GM18907 (cell line): ENCODE measurements around the gene TPCN1.

Source experiments
- ATAC-seq: cut with Tn5 transposase; IDR thresholded peaks from one replicate; pipeline ENCODE4 v1.9.1; 2021; ENCODE audit warnings: mild to moderate bottlenecking, moderate library complexity; ENCODE audit not compliant: unreplicated experiment

The TPCN1 gene

DNA sequence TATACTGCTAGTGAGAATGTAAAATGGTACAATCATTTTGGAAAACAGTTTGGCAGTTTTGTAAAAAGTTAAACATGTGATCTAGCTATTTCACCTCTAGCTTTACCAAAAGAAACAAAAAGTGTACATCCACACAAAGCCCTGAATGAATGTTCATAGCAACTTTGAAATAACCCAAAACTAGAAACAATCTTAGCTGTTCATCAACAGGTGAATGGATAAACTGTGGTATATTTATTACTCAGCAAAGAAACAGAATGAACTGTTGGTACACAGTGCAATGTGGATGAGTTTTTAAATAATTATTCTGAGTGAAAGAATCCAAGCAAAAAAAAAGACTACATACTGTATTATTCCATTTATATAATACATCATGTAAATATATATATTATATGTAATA is 36.3 kb downstream of the TPCN1 start:
- no peak for ATAC-seq

DNA sequence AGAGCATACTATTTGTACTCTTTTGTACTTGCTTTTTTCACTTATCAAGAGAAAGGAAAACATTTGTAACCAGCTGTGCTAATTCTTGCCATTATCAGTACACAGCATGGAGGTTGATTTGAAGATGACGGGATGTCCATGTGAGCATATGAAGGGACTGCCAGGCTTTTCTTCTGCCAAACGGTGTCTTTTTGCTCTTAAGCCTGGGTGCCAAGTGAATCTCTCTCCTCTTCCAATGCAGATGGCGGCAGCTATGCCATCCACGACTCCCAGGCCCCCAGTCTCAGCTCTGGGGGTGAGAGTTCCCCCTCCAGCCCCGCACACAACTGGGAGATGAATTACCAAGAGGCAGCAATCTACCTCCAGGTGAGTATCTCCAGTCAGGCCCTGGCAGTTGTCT is 38.9 kb downstream of the TPCN1 start:
- ATAC-seq = no peak

DNA sequence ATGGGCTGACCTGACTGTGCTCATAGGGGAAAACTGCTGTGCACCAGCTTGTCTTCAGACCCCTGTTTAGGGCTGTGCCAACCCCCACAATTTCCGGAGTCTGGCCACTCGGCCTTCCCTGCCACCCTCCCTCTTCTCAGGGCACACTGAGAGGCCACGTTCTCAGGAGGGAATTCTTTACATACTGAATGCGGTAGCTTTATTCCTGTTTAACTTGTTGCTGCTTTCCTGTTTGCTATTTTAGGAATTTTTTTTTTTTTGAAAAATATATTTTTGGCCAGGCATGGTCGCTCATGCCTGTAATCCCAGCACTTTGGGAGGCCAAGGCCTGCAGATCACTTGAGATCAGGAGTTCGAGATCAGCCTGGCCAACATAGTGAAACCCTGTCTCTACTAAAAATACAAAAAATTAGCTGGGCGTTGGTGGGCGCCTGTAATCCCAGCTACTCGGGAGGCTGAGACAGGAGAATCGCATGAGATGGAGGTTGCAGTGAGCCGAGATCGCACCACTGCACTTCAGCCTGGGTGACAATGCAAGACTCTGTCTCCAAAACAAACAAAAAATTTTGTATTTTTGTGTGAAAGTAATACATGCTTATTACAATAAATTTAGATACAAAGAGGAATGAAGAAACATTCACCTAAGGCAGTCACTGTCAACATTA is 39.5 kb downstream of the TPCN1 start:
- no peak for ATAC-seq

DNA sequence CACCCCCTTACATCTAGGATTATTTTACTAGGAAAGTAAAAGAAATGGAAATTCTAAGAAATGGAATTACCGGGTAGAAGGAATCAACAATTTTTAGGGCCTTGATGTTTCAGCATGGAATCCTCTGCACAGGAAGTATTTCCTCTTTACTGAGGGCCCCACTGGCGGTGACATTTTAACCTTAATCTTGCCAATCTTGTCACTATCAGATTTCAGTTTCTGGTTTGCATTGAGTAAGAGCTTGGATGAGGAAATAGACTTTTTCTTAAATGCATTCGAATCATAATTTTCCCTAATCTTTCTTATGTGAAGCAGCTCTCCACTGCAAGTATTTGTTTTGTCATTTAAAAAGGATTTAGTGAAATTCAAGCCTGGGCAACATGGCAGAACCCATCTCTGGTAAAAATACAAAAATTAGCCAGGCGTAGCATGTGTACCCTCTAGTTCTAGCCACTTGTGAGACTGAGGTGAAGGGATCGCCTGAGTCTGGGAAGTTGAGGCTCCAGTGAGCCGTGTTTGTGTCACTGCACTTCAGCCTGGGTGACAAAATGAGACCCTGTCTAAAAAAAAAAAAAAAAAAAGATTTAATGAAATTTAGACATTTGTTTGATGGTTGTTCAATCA is 40.7 kb downstream of the TPCN1 start:
- ATAC-seq = no peak

DNA sequence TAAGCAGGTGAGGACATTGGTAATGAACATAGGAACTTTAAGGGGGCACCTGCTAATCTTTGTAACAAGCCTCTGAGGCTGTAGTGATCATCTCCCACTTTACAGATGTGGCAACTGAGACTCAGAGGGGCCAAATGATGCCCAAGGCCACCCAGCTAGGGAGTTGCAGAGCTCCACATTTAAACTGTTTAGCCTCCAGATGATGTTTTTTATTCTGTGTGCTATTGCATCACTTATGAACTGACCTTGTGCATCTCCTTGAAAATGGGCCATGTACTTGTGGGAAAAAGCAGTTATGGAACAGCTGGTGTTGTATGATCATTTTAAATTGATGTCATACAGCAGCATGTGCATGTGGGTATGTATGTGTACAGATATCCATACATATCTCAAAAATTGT is 41.4 kb downstream of the TPCN1 start:
- ATAC-seq = no peak

DNA sequence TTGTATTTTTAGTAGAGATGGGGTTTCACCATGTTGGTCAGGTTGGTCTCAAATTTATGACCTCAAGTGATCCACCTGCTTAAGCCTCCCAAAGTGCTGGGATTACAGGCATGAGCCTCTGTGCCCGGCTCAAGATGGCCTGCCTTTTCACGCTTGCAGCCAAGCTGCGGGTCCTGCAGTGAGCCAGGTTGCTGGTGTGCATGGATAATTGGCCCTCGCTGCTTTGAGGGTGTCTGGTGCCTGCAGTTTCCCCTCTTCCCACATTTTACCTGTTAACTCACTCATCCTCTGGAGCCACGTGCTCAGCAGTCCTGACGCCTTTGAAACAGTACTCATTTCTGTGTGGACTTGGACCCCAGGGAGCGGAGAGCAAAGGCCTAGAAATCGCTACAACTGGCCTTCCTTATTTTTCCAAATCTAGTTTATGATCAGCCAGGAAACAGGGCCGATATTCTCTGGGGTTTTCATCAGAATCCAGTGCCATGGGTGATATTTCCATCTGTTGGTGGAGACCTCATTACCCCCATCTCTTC is 42.2 kb downstream of the TPCN1 start:
- no peak for ATAC-seq

DNA sequence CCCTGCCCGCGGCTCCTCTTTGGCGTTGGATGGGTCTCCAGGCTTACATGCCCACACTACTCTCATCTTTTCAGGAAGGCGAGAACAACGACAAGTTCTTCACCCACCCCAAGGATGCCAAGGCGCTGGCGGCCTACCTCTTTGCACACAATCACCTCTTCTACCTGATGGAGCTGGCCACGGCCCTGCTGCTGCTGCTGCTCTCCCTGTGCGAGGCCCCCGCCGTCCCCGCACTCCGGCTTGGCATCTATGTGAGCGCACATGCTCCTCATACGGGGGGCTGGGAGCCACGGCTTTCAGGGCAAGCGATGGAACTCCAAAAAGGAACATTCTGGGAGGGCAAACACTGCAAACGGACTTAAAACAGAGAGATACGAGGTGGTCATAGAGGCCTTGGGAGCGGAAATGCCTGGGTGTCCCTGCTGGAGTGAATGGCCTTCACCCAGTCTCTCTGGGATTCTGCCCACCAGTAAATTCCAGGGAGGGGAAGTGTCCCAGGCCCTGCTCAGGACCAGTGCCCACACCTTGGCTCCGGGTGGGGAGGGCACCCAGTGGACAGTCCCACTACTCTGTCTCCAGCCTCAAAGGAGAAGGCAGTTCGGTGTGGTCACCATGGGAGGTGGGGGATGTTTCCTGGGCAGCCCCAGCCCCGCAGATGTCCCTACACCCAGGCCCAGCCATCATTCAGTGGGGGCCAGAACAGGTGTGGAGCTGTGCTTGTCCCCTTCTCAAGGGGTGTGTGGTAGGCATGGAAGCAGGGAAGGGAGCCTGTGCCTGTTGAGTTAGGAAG is 45.0 kb downstream of the TPCN1 start:
- ATAC-seq = no peak

DNA sequence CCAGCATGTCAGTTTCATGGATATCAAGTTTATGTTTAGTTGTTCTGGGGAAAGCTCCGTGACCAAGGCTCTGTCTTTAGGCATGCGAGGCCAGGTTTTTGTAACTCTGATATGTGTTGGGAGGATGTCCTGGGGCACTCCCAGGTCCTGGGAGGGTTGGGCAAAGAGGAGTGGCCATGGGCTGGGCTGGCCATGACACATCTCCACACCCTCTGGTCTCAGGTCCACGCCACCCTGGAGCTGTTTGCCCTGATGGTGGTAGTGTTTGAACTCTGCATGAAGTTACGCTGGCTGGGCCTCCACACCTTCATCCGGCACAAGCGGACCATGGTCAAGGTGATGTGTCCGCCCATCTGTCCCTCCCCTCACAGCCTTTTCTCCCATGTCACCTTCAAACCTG is 46.4 kb downstream of the TPCN1 start:
- ATAC-seq = no peak

DNA sequence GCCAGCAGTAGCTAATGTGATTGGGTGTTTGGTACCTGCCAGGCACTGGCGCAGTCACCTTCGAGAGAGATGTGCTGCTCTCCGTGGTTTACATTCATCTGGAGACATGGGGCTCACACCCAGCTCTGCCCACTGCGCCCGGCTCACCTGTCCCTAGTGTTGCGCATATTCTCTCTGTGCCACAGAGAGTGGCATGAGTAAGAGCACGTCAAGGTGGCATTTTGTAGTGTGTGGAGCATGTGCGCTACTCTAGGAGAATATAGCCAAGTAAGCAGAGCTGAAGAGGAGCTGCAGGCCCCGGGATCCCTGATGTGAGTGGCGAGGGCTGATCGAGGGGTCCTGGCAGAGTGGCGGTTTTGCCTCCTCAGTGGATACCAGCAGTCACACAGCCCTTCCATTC is 46.9 kb downstream of the TPCN1 start:
- ATAC-seq = no peak

DNA sequence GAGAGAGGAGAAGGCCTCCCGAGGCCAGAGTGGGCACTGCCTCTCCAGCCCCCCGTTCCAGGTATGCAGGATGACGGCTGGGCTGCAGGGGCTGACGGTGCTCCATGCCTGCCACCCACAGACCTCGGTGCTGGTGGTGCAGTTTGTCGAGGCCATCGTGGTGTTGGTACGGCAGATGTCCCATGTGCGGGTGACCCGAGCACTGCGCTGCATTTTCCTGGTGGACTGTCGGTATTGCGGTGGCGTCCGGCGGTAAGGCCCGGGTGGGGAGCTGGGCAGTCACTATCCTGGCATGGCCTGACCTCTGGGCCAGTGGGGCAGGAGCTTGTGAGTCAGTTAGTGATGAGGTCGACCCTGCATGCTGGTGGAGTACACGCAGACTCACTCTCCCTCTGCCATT is 47.4 kb downstream of the TPCN1 start:
- no peak for ATAC-seq

DNA sequence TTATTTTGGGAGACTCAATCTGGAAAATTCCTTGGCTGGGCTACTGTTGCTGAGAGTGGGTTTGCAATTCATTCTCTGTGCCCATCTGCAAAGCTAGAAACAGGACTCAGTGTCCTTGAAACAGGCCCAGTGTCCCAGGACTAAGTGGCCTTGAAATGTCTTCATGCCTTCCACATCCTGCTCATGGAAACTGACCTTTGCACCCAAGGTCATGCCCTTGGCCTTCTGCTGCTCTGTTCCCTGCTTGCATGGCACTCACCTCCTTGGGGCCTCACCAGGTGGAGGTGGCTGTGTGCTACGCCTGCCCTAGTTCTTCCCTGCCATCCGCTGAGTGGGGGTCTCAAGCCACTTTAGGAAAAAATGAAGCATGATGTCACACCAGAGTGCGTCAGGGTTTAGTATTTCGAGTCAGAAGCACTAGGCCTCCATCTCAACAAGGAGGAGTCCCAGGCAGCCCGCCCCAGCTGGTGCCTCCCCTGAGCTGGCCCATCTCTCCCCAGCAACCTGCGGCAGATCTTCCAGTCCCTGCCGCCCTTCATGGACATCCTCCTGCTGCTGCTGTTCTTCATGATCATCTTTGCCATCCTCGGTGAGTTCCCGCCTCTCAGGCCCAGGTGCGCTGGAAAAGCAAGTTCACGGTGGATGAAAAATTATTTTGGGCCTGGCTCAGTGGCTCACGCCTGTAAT is 48.1 kb downstream of the TPCN1 start:
- no peak for ATAC-seq

DNA sequence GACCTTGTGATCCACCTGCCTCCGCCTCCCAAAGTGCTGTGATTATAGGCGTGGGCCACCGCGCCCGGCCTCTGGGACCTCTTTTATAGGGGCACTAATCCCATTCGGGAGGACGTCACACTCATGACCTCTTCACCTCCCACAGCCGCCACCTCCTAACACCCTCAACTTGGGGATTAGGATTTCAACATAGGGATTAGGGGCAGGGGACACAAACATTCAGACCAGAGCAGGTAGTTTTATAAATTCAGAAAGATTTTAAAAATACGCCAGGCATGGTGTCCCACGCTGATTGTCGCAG is 49.4 kb downstream of the TPCN1 start:
- ATAC-seq = no peak

DNA sequence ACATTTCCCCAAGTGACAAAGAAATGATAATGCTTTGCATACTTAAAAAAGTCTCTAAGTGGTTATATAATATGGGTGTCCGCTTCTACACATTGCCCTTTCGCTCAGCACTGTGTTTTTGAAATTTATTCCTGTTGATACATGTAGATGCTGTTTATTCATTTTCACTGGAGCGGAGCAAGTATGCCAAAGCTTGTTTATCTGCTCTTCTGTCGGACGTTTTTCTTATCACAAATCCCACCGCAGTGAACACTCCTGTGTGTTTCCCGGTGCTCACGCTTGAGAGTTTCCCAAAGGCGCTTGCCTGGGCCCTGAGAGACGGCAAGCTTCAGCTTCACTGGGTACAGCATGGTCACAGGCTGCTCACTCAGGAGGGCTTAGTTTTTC is 50.2 kb downstream of the TPCN1 start:
- no peak for ATAC-seq

DNA sequence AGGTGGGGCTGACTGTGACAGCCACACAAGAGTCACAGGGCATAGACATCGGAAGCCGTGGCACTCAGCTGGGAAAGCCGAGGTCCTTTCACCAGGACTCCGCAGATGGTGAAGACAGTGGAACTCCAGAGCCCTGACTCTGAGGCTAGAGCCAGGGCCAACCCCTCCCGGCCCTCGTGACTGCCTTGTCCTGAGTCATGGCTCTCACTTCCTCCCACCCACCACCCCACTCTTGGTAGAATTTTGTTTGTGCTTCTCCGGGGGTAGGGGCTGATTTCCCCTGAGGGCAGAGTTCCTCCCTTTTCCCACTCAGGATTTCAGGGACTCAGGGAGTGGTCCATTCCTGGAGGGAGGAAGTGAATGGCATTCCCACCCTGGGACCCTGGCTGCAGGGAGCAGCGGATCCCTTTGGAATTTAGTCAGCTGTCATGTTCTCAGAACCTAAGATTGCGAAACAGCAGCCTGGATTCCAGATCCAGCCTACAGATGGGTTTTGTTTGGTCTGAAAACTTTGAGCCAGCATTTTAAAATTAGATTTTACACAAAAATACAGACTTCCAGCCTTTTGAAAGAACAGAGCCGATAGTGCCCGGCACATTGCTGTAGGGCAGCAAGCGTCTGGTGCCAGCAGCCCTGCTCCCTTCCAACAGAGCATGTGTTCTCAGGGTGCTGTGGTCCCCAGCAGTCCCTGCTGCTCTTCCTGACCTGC is 50.7 kb downstream of the TPCN1 start:
- no peak for ATAC-seq

DNA sequence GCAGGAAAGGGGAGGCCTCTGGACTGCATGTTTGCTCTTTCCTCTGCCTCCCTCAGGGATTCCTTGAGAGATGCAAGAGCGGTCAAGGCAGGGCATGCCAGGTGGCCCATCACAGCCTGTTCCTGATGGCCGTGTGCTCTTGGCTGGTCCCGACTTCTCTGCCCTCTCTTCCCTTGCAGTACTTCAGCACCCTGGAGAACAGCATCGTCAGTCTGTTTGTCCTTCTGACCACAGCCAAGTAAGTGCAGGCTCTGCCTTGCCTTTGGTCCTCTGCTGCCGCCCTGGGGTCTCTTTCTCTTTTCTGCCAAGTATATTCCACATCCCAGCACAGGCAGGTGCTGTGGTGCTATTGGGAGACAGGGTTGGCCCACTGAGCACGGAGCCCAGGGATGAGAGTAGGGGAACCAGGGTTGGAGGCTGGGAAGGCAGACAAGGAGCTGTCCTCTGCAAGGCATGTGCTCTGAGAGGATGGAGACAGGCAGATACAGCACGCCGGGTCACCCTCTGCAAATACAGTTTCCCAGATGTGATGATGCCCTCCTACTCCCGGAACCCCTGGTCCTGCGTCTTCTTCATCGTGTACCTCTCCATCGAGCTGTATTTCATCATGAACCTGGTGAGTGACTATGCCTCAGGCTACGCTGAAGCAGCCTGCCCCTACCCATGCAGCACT is 51.9 kb downstream of the TPCN1 start:
- no peak for ATAC-seq

DNA sequence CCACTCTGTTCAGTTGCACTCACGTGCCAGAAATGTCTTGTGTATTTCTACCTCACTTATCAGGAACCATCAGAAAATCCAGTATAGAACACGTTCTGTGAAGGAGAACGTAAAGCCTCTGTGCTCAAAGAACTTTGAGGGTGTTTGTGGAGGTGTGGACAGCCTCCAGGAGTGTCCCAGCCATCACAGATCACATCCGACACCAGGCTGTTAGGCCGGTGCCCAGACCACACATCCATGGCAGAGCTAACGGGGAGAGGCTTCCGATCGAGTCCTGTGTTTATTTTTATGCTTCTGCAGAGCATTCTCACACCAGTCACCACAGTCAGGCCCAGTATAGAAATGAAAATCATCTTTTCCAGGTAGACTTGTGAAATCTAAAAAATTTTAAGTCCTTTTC is 53.6 kb downstream of the TPCN1 start:
- ATAC-seq = no peak

DNA sequence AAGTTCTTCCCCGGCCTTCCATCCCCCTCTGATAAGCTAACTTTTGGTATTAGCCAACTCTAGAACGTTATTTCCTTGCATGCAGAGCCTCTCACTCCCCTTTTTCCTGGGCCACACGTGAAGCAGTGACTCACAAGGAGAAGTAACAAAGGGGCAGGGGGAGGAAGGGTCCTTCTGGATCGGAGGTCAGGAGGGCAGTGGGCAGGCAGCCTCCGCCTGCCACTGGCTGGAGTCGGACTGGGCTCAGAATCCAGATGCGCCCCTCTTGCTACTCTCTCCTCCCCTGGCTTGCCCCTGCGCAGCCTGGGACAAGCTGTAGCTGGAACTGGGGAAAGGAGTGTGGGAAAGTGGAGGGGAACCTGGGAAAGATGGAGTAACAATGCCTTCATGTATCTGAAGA is 55.0 kb downstream of the TPCN1 start:
- no peak for ATAC-seq

DNA sequence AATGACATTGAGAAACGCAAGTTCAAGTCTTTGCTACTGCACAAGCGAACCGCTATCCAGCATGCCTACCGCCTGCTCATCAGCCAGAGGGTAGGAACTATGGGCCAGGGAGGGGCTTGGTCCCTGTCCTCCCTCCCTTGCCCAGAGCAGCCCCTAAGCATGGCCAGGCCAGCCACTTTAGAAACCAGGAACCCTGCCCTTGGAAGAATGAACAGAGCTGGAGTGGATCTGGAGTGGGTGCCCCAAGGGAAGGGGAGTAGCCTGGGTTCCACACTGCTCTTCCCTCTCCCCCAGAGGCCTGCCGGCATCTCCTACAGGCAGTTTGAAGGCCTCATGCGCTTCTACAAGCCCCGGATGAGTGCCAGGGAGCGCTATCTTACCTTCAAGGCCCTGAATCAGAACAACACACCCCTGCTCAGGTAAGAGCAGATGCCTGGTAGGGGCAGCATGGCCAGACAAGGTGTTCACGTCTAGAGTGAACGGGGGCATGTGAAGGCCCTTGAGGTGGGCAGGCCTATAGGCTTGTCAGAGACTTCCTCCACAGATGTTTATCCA is 55.8 kb downstream of the TPCN1 start:
- no peak for ATAC-seq

DNA sequence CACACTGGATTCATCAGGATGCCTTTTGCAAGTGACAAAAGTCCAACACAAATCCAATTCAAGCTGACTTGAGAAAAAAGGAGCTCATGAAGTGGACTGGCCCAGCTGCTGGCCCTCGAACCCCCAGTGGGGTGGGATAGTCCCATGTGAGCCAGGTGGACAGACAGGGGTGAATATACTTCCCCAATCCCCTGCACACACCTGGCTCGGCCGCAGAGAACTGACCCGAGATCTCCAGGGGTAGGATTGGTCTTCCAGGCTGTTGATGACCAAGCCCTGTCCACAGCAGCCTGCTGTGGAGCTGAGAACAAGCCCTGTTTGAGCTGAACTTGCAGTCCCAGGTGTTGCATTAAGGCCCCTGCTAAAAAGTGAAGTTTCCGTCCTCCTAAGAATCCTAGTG is 56.2 kb downstream of the TPCN1 start:
- no peak for ATAC-seq

DNA sequence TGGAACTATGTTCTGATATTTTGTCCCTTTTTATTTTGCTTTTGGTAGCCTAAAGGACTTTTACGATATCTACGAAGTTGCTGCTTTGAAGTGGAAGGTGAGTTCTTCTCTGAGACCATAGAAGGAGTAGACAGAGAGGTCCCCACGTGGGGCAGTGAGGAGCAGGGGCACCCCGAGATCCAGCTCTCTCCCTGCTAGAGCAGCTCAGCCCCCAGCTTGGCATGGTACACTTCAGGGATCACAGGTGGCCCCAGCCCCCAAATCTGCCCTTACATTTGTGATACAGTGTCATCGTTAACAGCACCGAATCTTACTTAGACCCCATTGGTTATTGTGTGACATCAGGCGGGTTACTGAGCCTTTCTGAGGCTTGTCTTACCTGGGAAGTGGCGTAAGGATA is 56.9 kb downstream of the TPCN1 start:
- ATAC-seq = no peak
